ENCODE results near the gene MS4A4A.

DNA sequence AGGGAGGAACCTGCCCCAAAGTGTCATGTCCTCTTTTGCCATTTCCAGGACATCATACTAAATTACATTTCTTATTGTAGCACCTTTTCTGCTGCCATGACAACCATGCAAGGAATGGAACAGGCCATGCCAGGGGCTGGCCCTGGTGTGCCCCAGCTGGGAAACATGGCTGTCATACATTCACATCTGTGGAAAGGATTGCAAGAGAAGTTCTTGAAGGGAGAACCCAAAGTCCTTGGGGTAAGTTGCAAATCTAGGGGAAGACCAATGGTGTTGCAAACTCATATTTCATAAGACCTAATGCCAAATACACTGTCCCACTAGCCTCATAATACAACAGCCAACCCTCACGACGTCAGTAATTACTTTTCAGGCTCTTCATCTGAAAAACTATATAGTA, 11.7 kb downstream of the MS4A4A start:
- no peak for TF ChIP-seq POLR2A (IDR thresholded peaks at IDR 0.05)
- TF ChIP-seq, protein P1, sequence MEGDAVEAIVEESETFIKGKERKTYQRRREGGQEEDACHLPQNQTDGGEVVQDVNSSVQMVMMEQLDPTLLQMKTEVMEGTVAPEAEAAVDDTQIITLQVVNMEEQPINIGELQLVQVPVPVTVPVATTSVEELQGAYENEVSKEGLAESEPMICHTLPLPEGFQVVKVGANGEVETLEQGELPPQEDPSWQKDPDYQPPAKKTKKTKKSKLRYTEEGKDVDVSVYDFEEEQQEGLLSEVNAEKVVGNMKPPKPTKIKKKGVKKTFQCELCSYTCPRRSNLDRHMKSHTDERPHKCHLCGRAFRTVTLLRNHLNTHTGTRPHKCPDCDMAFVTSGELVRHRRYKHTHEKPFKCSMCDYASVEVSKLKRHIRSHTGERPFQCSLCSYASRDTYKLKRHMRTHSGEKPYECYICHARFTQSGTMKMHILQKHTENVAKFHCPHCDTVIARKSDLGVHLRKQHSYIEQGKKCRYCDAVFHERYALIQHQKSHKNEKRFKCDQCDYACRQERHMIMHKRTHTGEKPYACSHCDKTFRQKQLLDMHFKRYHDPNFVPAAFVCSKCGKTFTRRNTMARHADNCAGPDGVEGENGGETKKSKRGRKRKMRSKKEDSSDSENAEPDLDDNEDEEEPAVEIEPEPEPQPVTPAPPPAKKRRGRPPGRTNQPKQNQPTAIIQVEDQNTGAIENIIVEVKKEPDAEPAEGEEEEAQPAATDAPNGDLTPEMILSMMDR (IDR thresholded peaks at IDR 0.05): no peak

Data from tibial nerve (tissue), 3 donors.